Measurements from ENCODE around the gene OTX2.

Gene OTX2

GRCh38 chr14:56810147-56810719 lies at the start of gene OTX2:
Gene OTX2 (minus strand): TSS chr14:56810479. CDS start chr14:56805456, 5,023 bp downstream.
- in situ Hi-C loops (cut with MboI; ENCODE audit: low sequenced_read_pairs): no loop called here

- in situ Hi-C loops (cut with MboI; ENCODE audit: low sequenced_read_pairs): no loop called here
Measured at GRCh38 chr14:56858422-56858821, 48.1 kb upstream of the OTX2 start.

- in situ Hi-C loops (cut with MboI; ENCODE audit: low sequenced_read_pairs): no loop called here
Measured at GRCh38 chr14:56857216-56857615, 46.9 kb upstream of the OTX2 start.

- in situ Hi-C loops (cut with MboI; ENCODE audit: low sequenced_read_pairs): no loop called here
Measured at GRCh38 chr14:56855891-56856461, 45.7 kb upstream of the OTX2 start.

- in situ Hi-C loops (cut with MboI; ENCODE audit: low sequenced_read_pairs): no loop called here
Measured at GRCh38 chr14:56854325-56854724, 44.0 kb upstream of the OTX2 start.

GRCh38 chr14:56846970-56847930 lies 37.0 kb upstream of the OTX2 start:
- in situ Hi-C loops (cut with MboI; ENCODE audit: low sequenced_read_pairs): no loop called here

- in situ Hi-C loops (cut with MboI; ENCODE audit: low sequenced_read_pairs): no loop called here
Measured at GRCh38 chr14:56844406-56845002, 34.2 kb upstream of the OTX2 start.

- in situ Hi-C loops (cut with MboI; ENCODE audit: low sequenced_read_pairs): no loop called here
Measured at GRCh38 chr14:56841611-56842010, 31.3 kb upstream of the OTX2 start.

- in situ Hi-C loops (cut with MboI; ENCODE audit: low sequenced_read_pairs): no loop called here
Measured at GRCh38 chr14:56840221-56840620, 29.9 kb upstream of the OTX2 start.

GRCh38 chr14:56829151-56829550 lies 18.9 kb upstream of the OTX2 start:
- in situ Hi-C loops (cut with MboI; ENCODE audit: low sequenced_read_pairs): no loop called here

- in situ Hi-C loops (cut with MboI; ENCODE audit: low sequenced_read_pairs): no loop called here
Measured at GRCh38 chr14:56826214-56826613, 15.9 kb upstream of the OTX2 start.

- in situ Hi-C loops (cut with MboI; ENCODE audit: low sequenced_read_pairs): no loop called here
Measured at GRCh38 chr14:56821805-56822610, 11.7 kb upstream of the OTX2 start.

- in situ Hi-C loops (cut with MboI; ENCODE audit: low sequenced_read_pairs): no loop called here
Measured at GRCh38 chr14:56821177-56821576, 10.9 kb upstream of the OTX2 start.

GRCh38 chr14:56817396-56817921 lies 7.2 kb upstream of the OTX2 start:
- in situ Hi-C loops (cut with MboI; ENCODE audit: low sequenced_read_pairs): no loop called here

GRCh38 chr14:56816574-56817391 lies 6.5 kb upstream of the OTX2 start:
- in situ Hi-C loops (cut with MboI; ENCODE audit: low sequenced_read_pairs): no loop called here

- in situ Hi-C loops (cut with MboI; ENCODE audit: low sequenced_read_pairs): no loop called here
Measured at GRCh38 chr14:56815745-56816144, 5.5 kb upstream of the OTX2 start.

GRCh38 chr14:56814969-56815700 lies 4.9 kb upstream of the OTX2 start:
- in situ Hi-C loops (cut with MboI; ENCODE audit: low sequenced_read_pairs): no loop called here

GRCh38 chr14:56814519-56814959 lies 4.3 kb upstream of the OTX2 start:
- in situ Hi-C loops (cut with MboI; ENCODE audit: low sequenced_read_pairs): no loop called here

GRCh38 chr14:56813143-56813551 lies 2.9 kb upstream of the OTX2 start:
- in situ Hi-C loops (cut with MboI; ENCODE audit: low sequenced_read_pairs): no loop called here

Measured in HL-60/S4 treated with retinoic acid at 250 ng/mL for 4 days and 3 days (cell line).